NCI-H446 (cell line): ENCODE measurements around the gene GP9.
"Not testable (repeated sequence)": the region's sequence is repeated elsewhere in the genome, so short reads cannot be mapped to it uniquely, and the experiment has no call there.

Experiments used
- DNase-seq, 2 experiments: peaks; one replicate each; lab custom pipeline; 2025; lab: John Stamatoyannopoulos, UW

Gene GP9

GRCh38 chr3:129111076-129111780 lies 50.6 kb downstream of the GP9 start:
- DNase-seq, result not testable (repeated sequence)
